Right lobe of liver (tissue), 6 donors: ENCODE data around the gene CPLX3. TPM values are rescaled to one million over a fixed set of nuclear protein-coding genes. Genes with fewer than 3 reads are reported as not detected.
A peak's percentile ranks its signal among the peaks of the same experiment; 100 is the strongest.

Source experiments
- ATAC-seq, 4 donors: fragments of 200-7000 bp; cut with Tn5 transposase; one replicate each; pipeline ENCODE4 v1.9.1; 2020; ENCODE audit warnings: mild to moderate bottlenecking in 4 of 4, moderate library complexity in 4 of 4
- DNase-seq, 3 donors: peaks; one replicate each; pipeline ENCODE4 v3.0.0-alpha.2; 2020
- H3K27ac ChIP-seq, 3 donors: fragments of 200-600 bp; one replicate each; pipeline ENCODE4 v1.8.0; 2022
- H3K27me3 ChIP-seq, 2 donors: fragments of 200-600 bp; one replicate each; pipeline ENCODE4 v1.8.0; 2022
- H3K36me3 ChIP-seq, 4 donors: fragments of 200-600 bp; sonication (generic) in 1 of 4; one replicate each; pipeline versions ENCODE4 v1.5.1 to v1.8.0; 2017 to 2022; ENCODE audit warnings: control low read depth in 1 of 4
- H3K4me1 ChIP-seq, 4 donors: fragments of 200-600 bp; sonication (generic) in 1 of 4; one replicate each; pipeline versions ENCODE4 v1.5.1 to v1.8.0; 2017 to 2022; ENCODE audit warnings: control low read depth in 1 of 4
- H3K4me3 ChIP-seq, 3 donors: fragments of 200-600 bp; one replicate each; pipeline ENCODE4 v1.8.0; 2022
- H3K9me3 ChIP-seq, 4 donors: fragments of 200-600 bp; sonication (generic) in 1 of 4; one replicate each; pipeline versions ENCODE4 v1.5.1 to v1.8.0; 2017 to 2022; ENCODE audit warnings: control low read depth in 1 of 4
- POLR2A ChIP-seq: fragments of 450-650 bp; IDR thresholded peaks from one replicate; pipeline ENCODE4 v1.6.1; 2017; ENCODE audit warnings: antibody characterized with exemption, mild to moderate bottlenecking
- WGBS: methylation state at CpG from one replicate; pipeline ENCODE4 v1.1.6; 2018; ENCODE audit warnings: low coverage, low lambda C conversion rate; ENCODE audit not compliant: insufficient coverage; ENCODE audit errors: missing lambda C conversion rate; 5-methylcytosine and 5-hydroxymethylcytosine counted together
- intact Hi-C, 2 donors: fragments of 100-400 bp; cut with DNase I; formaldehyde crosslinking; loops; one replicate each; pipeline versions ENCODE4 v1.11.2 to v1.14.1; 2022
- total RNA-seq, 6 experiments: library from RNA; depleted of rRNA in 2 of 6; stranded (reverse); fragments of >200 nt in 2 of 6; fragmentation: NEBNext Ultra II Directional in 3 of 6; extraction: Animal tissue kit (Norgen Biotek cat#: 25700) in 3 of 6; gene quantifications; one replicate each; pipeline versions ENCODE4 v1.1.0 to v1.2.4, GENCODE V29; 2016 to 2023
- TF ChIP-seq, protein P1 (sequence below), 4 donors: fragments of 200-600 bp in 3 of 4; fragments of 450-650 bp in 1 of 4; IDR thresholded peaks; one replicate each; pipeline versions ENCODE4 v1.5.1 to v1.8.0; 2016 to 2022; ENCODE audit warnings: antibody characterized with exemption in 4 of 4, mild to moderate bottlenecking in 2 of 4
- donor health status: DM: no; HTN: yes; CAD: no.
- donor health status: DM: no; HTN: no; CAD: no.
- donor health status: DM: no; HTN: no; CAD: no.
- donor health status: DM: no; HTN: yes; CAD: no.
- donor health status: DM: no; HTN: yes; CAD: no.

The CPLX3 gene
- total RNA-seq, 6 experiments from 2014 or later = not detected

DNA sequence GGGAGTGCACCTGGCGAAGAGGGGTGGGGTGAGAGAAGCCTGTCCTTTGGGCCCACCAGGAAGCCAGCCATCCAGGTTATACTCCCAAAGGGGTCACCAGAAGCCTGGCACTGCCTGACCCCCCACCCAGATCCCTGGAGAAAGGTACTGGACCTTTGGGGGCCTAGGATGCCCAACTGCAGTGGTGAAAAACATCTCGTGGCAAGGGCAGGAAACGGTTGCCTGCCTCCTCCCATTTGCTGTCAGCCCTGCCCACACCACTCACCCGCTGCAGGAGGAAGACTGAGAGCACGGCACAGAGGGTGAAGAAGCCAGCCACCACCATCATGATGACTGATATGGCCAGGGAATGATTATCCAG lies 18.8 kb downstream of the CPLX3 start:
- H3K27ac ChIP-seq = no peak overlapping the region
- intact Hi-C loops = no loop called here
- ATAC-seq = no peak
- DNase-seq = no peak
- no peaks in the 10 kb centered on the region for H3K9me3 ChIP-seq
- peaks cover 0 to 23% (median 7%) of the 10 kb centered on the region in 4 donors for H3K4me1 ChIP-seq
- no peaks in the 10 kb centered on the region for H3K27me3 ChIP-seq
- WGBS = 20% methylated on average over 2 of the region's 5 CpGs
- H3K36me3 ChIP-seq = peaks cover 0 to 30% (median 4%) of the 10 kb centered on the region in 4 donors
- H3K4me3 ChIP-seq = no peak overlapping the region
- TF ChIP-seq, protein P1, sequence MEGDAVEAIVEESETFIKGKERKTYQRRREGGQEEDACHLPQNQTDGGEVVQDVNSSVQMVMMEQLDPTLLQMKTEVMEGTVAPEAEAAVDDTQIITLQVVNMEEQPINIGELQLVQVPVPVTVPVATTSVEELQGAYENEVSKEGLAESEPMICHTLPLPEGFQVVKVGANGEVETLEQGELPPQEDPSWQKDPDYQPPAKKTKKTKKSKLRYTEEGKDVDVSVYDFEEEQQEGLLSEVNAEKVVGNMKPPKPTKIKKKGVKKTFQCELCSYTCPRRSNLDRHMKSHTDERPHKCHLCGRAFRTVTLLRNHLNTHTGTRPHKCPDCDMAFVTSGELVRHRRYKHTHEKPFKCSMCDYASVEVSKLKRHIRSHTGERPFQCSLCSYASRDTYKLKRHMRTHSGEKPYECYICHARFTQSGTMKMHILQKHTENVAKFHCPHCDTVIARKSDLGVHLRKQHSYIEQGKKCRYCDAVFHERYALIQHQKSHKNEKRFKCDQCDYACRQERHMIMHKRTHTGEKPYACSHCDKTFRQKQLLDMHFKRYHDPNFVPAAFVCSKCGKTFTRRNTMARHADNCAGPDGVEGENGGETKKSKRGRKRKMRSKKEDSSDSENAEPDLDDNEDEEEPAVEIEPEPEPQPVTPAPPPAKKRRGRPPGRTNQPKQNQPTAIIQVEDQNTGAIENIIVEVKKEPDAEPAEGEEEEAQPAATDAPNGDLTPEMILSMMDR (IDR thresholded peaks at IDR 0.05) = no peak
- TF ChIP-seq POLR2A = no peak

DNA sequence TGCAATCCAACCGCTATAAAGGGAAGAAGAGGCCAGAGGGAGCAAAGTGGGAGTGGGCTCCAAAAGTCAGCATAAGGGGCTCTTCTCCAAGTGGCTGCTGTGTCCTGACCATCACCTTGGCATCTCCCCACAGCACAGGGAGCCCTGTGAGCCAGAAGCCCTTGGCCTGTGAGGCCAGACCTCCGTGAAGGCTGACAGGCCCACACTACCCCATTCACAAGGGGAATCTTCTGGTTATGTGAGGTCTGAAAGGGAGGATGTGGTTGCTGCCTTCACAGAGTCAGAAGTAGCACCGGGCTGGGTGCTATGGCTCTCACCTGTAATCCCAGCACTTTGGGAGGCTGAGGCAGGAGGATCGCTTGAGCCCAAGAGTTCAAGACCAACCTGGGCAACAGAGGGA lies 19.2 kb downstream of the CPLX3 start:
- H3K4me1 ChIP-seq = peaks cover 0 to 23% (median 7%) of the 10 kb centered on the region in 4 donors
- 100% methylated on average over 1 of the region's 4 CpGs for WGBS
- peaks cover 0 to 33% (median 5%) of the 10 kb centered on the region in 4 donors for H3K36me3 ChIP-seq
- ATAC-seq = no peak
- no peaks in the 10 kb centered on the region for H3K27me3 ChIP-seq
- H3K27ac ChIP-seq = no peak overlapping the region
- TF ChIP-seq POLR2A = no peak
- TF ChIP-seq, protein P1 (IDR thresholded peaks at IDR 0.05) = no peak
- no peaks in the 10 kb centered on the region for H3K9me3 ChIP-seq
- DNase-seq = no peak
- intact Hi-C loops = no loop called here
- no peak overlapping the region for H3K4me3 ChIP-seq

DNA sequence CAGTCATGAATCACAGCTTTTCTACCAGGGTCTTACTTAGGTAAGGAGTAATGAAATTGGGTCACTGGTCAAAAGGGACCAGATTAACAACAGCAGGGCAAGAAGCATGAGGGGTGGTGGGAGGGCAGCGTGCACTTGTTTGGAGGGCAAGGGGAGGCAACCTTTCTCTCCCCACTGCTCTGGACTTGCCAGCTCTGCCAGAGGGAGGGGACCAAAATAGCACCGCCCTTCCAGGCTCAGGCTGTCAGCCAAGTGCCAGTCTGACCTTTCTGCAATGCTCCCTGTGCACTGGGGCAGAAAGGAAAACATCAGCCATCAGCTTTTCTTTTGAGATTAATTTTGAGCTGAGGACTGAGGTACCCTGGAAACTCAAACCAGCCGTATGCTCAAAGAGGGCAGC lies 21.0 kb downstream of the CPLX3 start:
- intact Hi-C loops = no loop called here
- no CpG with 5 or more reads among the region's 3 CpGs for WGBS

DNA sequence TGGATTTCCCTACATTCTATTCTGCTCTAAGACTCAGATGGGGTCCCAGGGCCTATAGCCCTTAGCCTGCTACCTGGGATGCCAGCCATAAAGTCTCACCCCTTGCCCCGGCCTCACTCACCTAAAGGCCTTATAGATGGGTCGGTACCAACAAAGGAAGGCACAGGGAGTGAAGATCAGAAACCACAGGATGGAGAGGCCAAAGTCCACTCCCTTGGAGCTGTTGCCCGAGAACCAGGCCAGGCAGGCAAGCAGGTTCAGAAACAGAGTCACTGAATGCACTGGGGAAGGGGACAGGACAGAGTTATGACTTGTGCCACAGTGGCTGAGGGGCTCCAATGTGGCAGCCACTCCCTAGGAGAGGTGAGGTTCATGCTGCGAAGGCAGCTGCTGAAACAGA lies 24.0 kb downstream of the CPLX3 start:
- H3K4me1 ChIP-seq = peaks cover 0 to 10% (median 2%) of the 10 kb centered on the region in 4 donors
- H3K9me3 ChIP-seq = no peaks in the 10 kb centered on the region
- H3K27ac ChIP-seq = no peak overlapping the region
- H3K4me3 ChIP-seq = no peak overlapping the region
- peaks cover 0 to 65% (median 18%) of the 10 kb centered on the region in 4 donors for H3K36me3 ChIP-seq
- DNase-seq (no peak), ATAC-seq (peak in 2 of 4 donors; percentile 11 to 43)
- H3K27me3 ChIP-seq = no peaks in the 10 kb centered on the region
- TF ChIP-seq POLR2A = no peak
- TF ChIP-seq, protein P1 (IDR thresholded peaks at IDR 0.05) = no peak
- WGBS = no CpG with 5 or more reads among the region's 4 CpGs
- intact Hi-C loops = no loop called here

More for the DNA sequence above, 21.0 kb downstream of the CPLX3 start:
- DNase-seq (peak in 1 of 3 donors; percentile 69), ATAC-seq (peak in 2 of 4 donors; percentile 24 to 43)
- peaks cover 0 to 52% (median 9%) of the 10 kb centered on the region in 4 donors for H3K36me3 ChIP-seq
- no peak for TF ChIP-seq POLR2A
- TF ChIP-seq, protein P1 (IDR thresholded peaks at IDR 0.05) = no peak
- H3K4me1 ChIP-seq = peaks cover 0 to 18% (median 5%) of the 10 kb centered on the region in 4 donors
- H3K27ac ChIP-seq = no peak overlapping the region
- H3K9me3 ChIP-seq = no peaks in the 10 kb centered on the region
- H3K4me3 ChIP-seq = no peak overlapping the region
- no peaks in the 10 kb centered on the region for H3K27me3 ChIP-seq

DNA sequence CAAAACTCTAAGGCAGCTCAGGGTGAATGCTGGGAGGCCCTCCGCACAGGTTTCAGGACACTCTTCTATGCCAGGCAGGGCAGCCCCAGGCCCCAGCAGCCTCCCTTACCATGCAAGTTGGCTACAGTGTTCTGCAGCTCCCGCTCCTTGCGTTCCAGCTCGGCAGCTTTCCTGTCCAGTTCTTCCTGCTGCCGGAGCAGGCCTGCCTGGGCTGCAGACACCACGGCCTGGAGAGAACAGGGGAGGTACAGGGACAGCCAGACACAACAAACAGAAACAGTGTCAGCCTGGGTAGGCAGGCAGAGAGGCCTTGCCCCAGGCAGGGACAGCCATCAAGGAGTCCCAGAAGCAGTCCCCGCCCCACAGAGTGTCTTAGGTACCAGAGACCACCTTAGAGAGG lies 25.5 kb downstream of the CPLX3 start:
- no CpG with 5 or more reads among the region's 7 CpGs for whole genome bisulfite sequencing
- intact Hi-C loops = no loop called here
- H3K4me3 ChIP-seq = no peak overlapping the region
- no peaks in the 10 kb centered on the region for H3K27me3 ChIP-seq
- no peak for TF ChIP-seq POLR2A
- TF ChIP-seq, protein P1 (IDR thresholded peaks at IDR 0.05) = no peak
- peaks cover 0 to 13% (median 2%) of the 10 kb centered on the region in 4 donors for H3K4me1 ChIP-seq
- H3K9me3 ChIP-seq = no peaks in the 10 kb centered on the region
- H3K27ac ChIP-seq = no peak overlapping the region
- no peak for DNase-seq
- no peak for ATAC-seq
- H3K36me3 ChIP-seq = peaks cover 0 to 59% (median 18%) of the 10 kb centered on the region in 4 donors
